AG09319 (cell line): ENCODE results near the gene PRM2.

Experiments used
- DNase-seq: peaks from one replicate; pipeline ENCODE4 v3.0.0-alpha.2; 2010; ENCODE audit warnings: low read depth; ENCODE audit errors: extremely low read depth
- CTCF ChIP-seq: IDR thresholded peaks from 2 replicates; pipeline ENCODE4 v1.5.1; 2011; ENCODE audit warnings: low read depth, mild to moderate bottlenecking, inconsistent platforms, low read length, moderate library complexity

The PRM2 gene

DNA sequence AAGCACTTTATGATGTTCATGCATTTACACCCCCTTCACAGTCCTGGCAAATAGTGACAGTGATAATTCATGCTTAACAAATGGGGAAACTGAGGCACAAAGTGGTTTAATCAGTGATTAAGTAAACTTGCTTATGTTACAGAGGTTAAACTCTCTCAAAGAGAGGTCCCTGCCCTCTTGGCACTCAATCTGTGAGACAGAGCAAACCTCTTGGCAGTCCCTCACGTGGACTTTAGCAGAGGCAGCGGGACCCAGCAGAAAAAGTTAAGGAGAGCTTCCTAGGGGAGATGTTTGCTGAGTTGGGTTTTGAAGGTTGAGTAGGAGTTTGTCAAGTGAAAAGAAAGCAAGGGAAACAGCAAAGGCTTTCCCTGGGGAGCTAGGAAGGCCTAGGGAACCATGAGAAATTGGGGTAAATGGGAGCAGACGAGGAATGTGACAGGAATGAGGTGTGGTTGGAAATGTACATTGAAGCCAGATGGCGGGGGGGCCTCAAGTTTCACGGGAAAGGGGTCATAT, 31.0 kb downstream of the PRM2 start:
- no peak for DNase-seq
- no peak for TF ChIP-seq CTCF

DNA sequence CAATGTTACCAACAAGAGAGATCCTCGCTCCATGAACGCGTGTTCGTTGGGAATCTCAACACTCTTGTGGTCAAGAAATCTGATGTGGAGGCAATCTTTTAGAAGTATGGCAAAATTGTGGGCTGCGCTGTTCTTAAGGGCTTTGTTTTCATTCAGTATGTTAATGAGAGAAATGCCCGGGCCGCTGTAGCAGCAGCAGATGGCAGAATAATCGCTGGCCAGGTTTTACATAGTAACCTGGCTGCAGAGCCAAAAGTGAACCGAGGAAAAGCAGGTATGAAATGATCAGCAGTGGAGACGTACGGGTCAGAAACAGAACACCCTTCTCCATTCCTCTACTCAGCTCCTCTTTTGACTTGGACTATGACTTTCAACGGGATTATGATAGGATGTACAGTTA, 33.6 kb downstream of the PRM2 start:
- no peak for DNase-seq
- TF ChIP-seq CTCF, result no peak

DNA sequence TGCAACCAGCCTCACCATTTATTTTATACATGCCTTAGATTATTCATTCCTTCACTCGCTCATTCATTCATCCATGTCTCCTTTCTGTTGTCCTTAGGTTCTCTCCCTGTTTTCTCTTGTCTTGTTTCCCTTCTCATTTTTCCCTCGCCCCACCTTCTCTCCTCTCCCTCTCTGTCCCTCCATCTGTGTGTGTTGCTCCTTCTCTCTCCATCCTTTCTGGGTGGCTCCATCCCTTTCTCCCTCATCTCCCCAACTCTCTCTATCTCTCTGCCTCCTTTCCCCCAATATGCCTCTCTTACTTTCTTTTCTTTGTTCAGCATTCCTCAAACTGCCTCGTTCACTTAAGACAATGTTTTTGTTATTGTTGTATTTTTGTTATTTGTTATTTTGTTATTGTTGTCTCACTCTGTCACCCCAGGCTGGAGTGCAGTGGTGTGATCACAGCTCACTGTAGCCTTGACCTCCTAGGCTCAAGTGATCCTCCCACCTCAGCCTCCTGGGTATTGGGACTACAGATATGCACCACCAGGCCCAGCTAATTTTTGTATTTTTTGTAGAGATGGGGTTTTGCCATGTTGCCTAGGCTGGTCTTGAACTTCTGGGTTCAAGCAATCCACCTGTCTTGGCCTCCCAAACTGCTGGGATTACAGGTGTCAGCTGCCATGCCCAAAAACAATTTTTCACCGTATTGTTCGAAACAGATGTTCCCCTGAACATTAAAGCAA, 34.6 kb downstream of the PRM2 start:
- no peak for DNase-seq
- no peak for TF ChIP-seq CTCF

GRCh38 chr16:11240636-11241473, 35.4 kb downstream of the PRM2 start:
- no peak for TF ChIP-seq CTCF
- DNase-seq, result no peak

GRCh38 chr16:11239644-11240632, 36.3 kb downstream of the PRM2 start:
- no peak for DNase-seq
- no peak for TF ChIP-seq CTCF

DNA sequence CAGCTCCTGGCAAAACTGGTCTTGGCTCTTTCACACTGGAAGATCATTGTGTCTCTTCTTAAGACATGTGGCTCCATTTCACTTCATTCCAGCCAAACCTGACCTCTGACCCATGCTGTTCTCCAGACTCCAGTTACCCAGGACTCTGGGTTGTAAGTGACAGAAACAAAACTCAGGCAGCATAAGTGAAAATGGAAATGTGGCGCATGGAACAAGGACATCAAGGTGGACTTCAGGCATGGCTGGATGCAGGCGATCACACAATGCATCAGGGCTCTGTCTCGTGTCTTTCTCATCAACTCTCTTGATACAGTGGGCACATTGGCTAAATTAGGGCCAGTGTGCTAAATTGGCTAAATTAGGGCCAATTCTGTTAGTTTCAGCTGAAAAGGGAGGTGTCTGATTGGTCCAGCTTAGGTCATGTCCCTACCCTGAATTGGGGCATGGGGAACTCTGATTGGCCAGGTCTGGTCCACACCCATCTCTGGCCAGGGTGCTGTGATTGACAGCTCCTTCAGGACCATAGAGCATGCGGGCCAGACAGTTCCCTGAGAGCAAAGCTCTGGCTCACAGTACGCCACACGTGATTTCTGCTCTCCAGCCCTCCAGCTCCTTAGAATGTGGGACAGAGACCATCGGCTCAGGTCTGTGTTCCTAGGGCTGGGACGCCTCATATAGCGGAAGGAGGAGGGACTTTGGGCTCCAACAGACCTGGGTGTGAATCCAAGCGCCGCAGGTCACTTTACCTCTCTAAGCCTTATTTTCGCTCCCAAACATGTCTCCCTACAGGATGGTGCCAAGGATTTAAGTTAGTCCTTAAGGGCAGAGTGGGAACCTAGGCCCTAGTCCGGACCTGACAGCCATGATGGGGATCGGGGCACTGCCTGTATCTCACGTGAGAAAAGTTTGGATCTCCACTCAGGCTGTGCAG, 37.7 kb downstream of the PRM2 start:
- DNase-seq, result no peak
- no peak for TF ChIP-seq CTCF
